HCT116 (cell line): Measurements from ENCODE around the gene PHF11.

Experiments
- CTCF ChIP-seq, 3 experiments: fragments of 200-600 bp in 1 of 3; sonication (generic) in 1 of 3; IDR thresholded peaks in 2 of 3; conservative IDR thresholded peaks in 1 of 3; 2 replicates each; pipeline ENCODE4 v1.5.1; 2012 to 2017; ENCODE audit warnings: low read depth in 2 of 3, low read length in 2 of 3, antibody characterized with exemption in 1 of 3, borderline replicate concordance in 1 of 3, control low read depth in 1 of 3, mild to moderate bottlenecking in 1 of 3, mixed read lengths in 1 of 3, mixed run types in 1 of 3, moderate library complexity in 1 of 3; ENCODE audit not compliant: insufficient read depth in 1 of 3
- EZH2 ChIP-seq: fragments of 200-600 bp; sonication (generic); IDR thresholded peaks from 2 replicates; pipeline ENCODE4 v1.6.1; 2017; ENCODE audit warnings: antibody characterized with exemption, mixed run types
- EZH2phosphoT487 ChIP-seq: fragments of 200-600 bp; IDR thresholded peaks from 2 replicates; pipeline ENCODE4 v1.6.1; 2018; ENCODE audit warnings: antibody characterized with exemption, borderline replicate concordance
- FOSL1 ChIP-seq: IDR thresholded peaks from 2 replicates; pipeline ENCODE4 v1.6.1; 2012; ENCODE audit warnings: low read depth
- JUND ChIP-seq: IDR thresholded peaks from 2 replicates; pipeline ENCODE4 v1.6.1; 2012
- MAX ChIP-seq: IDR thresholded peaks from 2 replicates; pipeline ENCODE4 v1.6.1; 2012
- POLR2A ChIP-seq: IDR thresholded peaks from 2 replicates; pipeline ENCODE4 v1.7.0; 2011; ENCODE audit warnings: borderline replicate concordance; ENCODE audit not compliant: insufficient read depth, insufficient read length; ENCODE audit errors: extremely low read depth
- REST ChIP-seq: IDR thresholded peaks from 2 replicates; pipeline ENCODE4 v1.6.1; 2012; ENCODE audit warnings: low read depth
- SIN3A ChIP-seq: IDR thresholded peaks from 2 replicates; pipeline ENCODE4 v1.6.1; 2012; ENCODE audit warnings: low read depth
- YY1 ChIP-seq: IDR thresholded peaks from 2 replicates; pipeline ENCODE4 v1.6.1; 2011; ENCODE audit warnings: low read length, low read depth, moderate library complexity, mild to moderate bottlenecking; ENCODE audit not compliant: insufficient replicate concordance; ENCODE audit errors: extremely low read depth

GRCh38 chr13:49533591-49534269 is 38.0 kb downstream of the PHF11 start:
- TF ChIP-seq MAX = no peak
- no peak for TF ChIP-seq EZH2phosphoT487
- TF ChIP-seq POLR2A = no peak
- TF ChIP-seq SIN3A = no peak
- TF ChIP-seq CTCF (IDR thresholded peaks at IDR 0.05 in 2 of 3, conservative IDR thresholded peaks at IDR 0.05 in 1 of 3; ENCODE audit: borderline replicate concordance in 1 of 3, insufficient read depth in 1 of 3, low read depth in 2 of 3, low read length in 2 of 3) = no peak
- TF ChIP-seq JUND = no peak
- TF ChIP-seq YY1 = no peak
- no peak for TF ChIP-seq FOSL1
- TF ChIP-seq EZH2 = no peak
- no peak for TF ChIP-seq REST
